IMR-90 (cell line): ENCODE results near the gene IRX1.

Experiments
- CEBPB ChIP-seq: IDR thresholded peaks from 2 replicates; pipeline ENCODE4 v1.6.1; 2012; ENCODE audit warnings: low read depth, low read length, improper control_type of control experiment
- CHD1 ChIP-seq: IDR thresholded peaks from 2 replicates; pipeline ENCODE4 v1.6.1; 2012; ENCODE audit warnings: low read depth, low read length, improper control_type of control experiment
- MAFK ChIP-seq: IDR thresholded peaks from 2 replicates; pipeline ENCODE4 v1.6.1; 2012; ENCODE audit warnings: low read depth, low read length, improper control_type of control experiment
- MAZ ChIP-seq: IDR thresholded peaks from 2 replicates; pipeline ENCODE4 v1.6.1; 2012; ENCODE audit warnings: low read depth, mild to moderate bottlenecking, low read length, improper control_type of control experiment, moderate library complexity, borderline replicate concordance
- POLR2A ChIP-seq: IDR thresholded peaks from 2 replicates; pipeline ENCODE4 v1.6.1; 2012; ENCODE audit warnings: mild to moderate bottlenecking, low read depth, low read length
- RAD21 ChIP-seq: IDR thresholded peaks from 2 replicates; pipeline ENCODE4 v1.6.1; 2012; ENCODE audit warnings: low read length, improper control_type of control experiment
- RCOR1 ChIP-seq: IDR thresholded peaks from 2 replicates; pipeline ENCODE4 v1.6.1; 2012; ENCODE audit warnings: mild to moderate bottlenecking, low read length, improper control_type of control experiment; ENCODE audit not compliant: insufficient replicate concordance
- RFX5 ChIP-seq: IDR thresholded peaks from 2 replicates; pipeline ENCODE4 v1.8.0; 2012; ENCODE audit warnings: low read depth, mild to moderate bottlenecking, low read length, moderate library complexity
- SMC3 ChIP-seq: fragments of 150-350 bp; IDR thresholded peaks from 2 replicates; pipeline ENCODE4 v1.6.1; 2016; ENCODE audit warnings: low read depth, mild to moderate bottlenecking, antibody characterized with exemption, low read length, moderate library complexity
- TF ChIP-seq, protein P1 (sequence below): conservative IDR thresholded peaks from 2 replicates; pipeline ENCODE4 v1.5.1; 2012; ENCODE audit warnings: mild to moderate bottlenecking, low read depth, low read length, improper control_type of control experiment
- TF ChIP-seq, protein P2 (sequence below): fragments of 150-350 bp; IDR thresholded peaks from 2 replicates; pipeline ENCODE4 v1.6.1; 2016; ENCODE audit warnings: low read depth, mild to moderate bottlenecking, low read length, moderate library complexity, borderline replicate concordance
- TF ChIP-seq, protein P3 (sequence below): fragments of 150-350 bp; IDR thresholded peaks from 2 replicates; pipeline ENCODE4 v1.6.1; 2017; ENCODE audit warnings: mild to moderate bottlenecking, antibody characterized with exemption, low read length, low read depth

DNA sequence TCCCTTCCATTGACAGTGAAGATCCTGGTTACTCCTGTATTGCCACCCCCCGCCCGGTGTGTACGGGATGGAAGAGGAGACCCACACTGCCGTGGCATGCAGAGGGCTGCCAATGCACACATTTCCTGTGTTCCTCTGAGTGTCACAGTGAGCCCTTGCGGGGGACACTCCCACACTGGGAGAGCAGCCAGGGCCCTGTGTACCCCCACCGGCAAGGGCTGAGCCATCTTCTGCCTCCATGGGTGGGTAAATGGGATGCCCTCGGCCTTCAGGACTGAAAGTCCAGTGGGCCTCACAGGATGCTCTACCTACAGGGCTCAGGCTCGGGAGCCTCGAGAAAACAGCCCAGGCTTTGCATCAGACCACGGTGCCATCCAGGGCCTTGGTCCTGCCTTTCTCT, 18.1 kb downstream of the IRX1 start:
- TF ChIP-seq, protein P1, sequence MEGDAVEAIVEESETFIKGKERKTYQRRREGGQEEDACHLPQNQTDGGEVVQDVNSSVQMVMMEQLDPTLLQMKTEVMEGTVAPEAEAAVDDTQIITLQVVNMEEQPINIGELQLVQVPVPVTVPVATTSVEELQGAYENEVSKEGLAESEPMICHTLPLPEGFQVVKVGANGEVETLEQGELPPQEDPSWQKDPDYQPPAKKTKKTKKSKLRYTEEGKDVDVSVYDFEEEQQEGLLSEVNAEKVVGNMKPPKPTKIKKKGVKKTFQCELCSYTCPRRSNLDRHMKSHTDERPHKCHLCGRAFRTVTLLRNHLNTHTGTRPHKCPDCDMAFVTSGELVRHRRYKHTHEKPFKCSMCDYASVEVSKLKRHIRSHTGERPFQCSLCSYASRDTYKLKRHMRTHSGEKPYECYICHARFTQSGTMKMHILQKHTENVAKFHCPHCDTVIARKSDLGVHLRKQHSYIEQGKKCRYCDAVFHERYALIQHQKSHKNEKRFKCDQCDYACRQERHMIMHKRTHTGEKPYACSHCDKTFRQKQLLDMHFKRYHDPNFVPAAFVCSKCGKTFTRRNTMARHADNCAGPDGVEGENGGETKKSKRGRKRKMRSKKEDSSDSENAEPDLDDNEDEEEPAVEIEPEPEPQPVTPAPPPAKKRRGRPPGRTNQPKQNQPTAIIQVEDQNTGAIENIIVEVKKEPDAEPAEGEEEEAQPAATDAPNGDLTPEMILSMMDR = no peak
- TF ChIP-seq MAFK = no peak
- TF ChIP-seq MAZ = no peak
- no peak for TF ChIP-seq POLR2A
- TF ChIP-seq, protein P2, sequence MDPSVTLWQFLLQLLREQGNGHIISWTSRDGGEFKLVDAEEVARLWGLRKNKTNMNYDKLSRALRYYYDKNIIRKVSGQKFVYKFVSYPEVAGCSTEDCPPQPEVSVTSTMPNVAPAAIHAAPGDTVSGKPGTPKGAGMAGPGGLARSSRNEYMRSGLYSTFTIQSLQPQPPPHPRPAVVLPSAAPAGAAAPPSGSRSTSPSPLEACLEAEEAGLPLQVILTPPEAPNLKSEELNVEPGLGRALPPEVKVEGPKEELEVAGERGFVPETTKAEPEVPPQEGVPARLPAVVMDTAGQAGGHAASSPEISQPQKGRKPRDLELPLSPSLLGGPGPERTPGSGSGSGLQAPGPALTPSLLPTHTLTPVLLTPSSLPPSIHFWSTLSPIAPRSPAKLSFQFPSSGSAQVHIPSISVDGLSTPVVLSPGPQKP = no peak
- TF ChIP-seq, protein P3, sequence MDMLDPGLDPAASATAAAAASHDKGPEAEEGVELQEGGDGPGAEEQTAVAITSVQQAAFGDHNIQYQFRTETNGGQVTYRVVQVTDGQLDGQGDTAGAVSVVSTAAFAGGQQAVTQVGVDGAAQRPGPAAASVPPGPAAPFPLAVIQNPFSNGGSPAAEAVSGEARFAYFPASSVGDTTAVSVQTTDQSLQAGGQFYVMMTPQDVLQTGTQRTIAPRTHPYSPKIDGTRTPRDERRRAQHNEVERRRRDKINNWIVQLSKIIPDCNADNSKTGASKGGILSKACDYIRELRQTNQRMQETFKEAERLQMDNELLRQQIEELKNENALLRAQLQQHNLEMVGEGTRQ = no peak
- no peak for TF ChIP-seq RFX5
- TF ChIP-seq SMC3 = no peak
- TF ChIP-seq RCOR1 = no peak
- TF ChIP-seq RAD21 = no peak
- TF ChIP-seq CEBPB = no peak
- no peak for TF ChIP-seq CHD1
